ENCODE measurements around the gene SORBS1.

Gene SORBS1

DNA sequence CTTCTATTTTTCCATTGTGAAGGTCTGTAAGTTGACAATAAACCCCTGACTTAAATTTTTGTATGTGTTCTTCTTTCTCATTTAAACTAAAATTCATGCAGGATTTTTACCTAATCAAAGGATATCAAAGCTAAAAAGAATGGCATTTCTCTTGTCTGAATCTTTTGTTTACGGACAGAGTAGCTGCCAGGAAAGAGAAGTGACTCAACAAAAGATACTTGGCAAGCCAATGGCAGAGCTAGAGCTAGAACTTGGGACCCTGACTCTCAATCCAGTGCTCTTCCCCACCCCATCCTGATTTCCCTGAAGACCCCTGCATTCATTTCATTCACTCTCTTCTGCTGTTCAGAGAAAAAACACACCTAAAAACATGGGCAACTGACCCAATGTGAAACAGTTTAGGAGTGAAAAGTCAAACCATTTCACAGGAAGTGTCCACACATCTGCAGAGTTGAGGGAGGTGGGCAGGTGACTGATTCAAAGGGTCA is 230.2 kb downstream of the SORBS1 start:
- DNase-seq (ENCODE audit: extremely low read depth in 1 of 2, low read depth in 1 of 2) = no peak

DNA sequence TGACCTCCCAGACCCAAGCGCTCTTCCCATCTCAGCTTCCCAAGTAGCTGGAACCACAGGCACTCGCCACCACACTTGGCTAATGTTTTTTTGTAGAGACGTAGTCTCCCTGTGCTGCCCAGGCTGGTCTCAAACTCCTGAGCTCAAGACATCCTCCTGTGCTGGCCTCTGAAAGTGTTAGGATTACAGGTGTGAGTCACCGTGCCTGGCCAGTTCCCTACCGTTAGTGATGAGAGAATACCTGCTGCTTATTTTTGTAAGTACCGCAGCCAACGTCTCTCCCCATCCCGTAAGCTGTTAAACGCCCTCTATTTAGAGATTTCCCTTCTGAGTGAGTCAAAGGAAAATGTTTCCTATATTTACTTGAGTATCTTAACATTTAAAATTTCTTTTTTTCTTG is 231.9 kb downstream of the SORBS1 start:
- DNase-seq (ENCODE audit: extremely low read depth in 1 of 2, low read depth in 1 of 2) = no peak

DNA sequence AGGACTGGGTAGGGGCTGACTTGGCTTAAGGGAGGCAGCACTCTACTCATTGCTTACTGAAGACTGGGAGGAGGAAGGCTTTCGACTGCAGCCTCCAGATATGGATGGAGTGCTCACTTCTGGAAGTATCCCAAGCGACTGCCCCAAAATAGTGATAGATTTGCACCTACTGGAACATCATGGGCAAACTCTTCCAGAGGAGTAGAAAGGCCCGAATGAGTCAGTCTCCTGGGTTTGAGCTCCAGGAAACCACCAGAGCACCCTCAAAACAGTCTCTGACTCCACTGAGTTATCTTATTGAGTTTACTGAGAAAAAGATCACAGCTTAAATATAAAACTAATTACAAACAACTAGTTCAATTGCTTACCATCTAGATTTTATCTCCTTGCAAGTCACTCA is 233.2 kb downstream of the SORBS1 start:
- no peak for DNase-seq (ENCODE audit: extremely low read depth in 1 of 2, low read depth in 1 of 2)

DNA sequence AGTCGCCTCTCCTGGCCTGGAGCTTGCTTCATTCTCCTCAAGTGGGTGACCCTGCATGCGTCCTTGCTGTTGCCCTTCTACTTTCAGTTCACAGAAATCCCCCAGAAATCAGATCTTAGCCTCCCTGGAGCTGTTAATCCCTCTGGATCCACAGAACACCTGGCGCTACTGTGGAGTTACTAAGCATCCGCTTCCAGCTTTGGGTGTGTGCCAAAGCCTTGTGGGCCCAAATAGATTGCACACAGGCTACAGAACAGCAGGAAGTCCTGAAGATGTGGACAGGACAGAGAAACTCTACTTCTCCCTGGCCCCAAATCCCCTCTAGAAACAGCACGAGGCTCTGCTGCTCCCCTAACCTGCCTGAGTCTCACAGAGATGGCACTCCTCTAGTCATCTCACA is 233.8 kb downstream of the SORBS1 start:
- no peak for DNase-seq (ENCODE audit: extremely low read depth in 1 of 2, low read depth in 1 of 2)

DNA sequence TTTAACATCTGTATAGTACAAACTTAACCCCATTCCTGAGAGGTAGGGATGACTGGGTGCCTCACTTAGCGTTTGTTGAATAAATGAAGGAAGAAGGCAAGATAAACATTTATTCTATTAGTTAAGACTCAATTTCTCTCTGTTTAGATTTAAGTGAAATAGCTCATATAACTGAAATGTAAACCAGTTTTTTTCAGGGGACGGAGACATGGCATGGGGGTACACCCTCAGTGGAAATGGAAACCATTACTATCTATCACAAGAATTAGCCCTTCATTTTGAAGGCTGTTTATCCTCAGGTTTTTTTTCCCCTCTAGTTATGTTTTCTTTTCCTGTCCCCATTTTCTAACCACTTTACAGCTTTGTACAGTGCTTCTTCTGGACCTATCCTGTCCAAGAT is 234.8 kb downstream of the SORBS1 start:
- DNase-seq (ENCODE audit: extremely low read depth in 1 of 2, low read depth in 1 of 2) = no peak

DNA sequence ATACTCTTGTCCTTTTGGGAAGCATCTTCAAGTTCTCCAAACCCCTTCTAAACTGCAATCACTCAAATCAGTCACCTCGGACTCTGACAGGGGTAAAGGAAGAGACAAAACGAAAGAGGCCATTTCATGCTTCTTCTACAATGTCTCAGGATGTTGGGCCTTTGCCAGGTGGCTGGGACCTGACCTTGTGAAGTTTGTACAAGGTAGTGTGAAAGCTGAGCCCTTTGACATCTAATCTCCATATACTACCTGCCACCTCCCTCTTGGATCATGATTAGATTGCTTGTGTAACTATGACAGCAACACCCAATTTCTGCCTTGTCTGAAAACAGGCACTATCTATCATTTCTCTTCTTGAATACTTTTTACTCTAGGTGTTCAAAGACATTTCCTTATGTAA is 235.3 kb downstream of the SORBS1 start:
- DNase-seq (ENCODE audit: extremely low read depth in 1 of 2, low read depth in 1 of 2) = no peak

DNA sequence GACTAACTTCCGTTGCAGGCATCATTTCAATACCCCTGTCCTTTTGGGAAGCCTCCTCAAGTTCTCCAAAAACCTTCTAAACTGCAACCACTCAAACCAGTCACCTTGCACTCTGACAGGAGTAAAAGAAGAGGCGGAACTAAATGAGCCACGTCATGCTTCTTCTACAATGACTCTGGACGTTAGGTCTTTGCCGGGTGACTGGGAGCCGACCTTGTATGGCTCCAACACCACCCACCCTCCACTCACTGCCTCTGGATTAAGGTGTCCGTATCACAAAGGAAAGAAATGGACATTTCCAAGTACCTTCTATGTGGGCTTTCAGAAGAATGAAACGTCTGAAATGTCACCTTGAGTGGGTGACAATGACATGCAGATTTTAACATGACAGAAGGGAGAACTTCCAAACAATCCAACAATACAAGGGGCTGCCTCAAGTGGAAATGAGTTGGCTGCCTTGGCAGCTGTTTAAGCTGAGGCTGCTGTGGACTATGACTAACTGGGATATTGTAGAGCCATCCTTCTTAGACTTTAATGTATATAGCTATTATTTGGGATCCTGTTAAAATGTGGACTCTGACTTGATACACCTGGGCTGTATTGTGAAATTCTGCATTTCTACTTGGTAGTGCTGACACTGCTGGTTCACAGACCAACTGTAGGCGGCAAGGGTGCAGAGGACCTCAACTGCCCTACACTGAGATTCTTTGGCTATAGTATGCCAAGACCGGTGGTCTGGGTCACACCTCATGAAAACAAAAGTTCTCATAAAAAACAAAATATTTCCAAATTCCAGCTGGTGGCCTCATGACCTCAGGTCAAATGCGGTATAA is 236.5 kb downstream of the SORBS1 start:
- DNase-seq (ENCODE audit: extremely low read depth in 1 of 2, low read depth in 1 of 2) = no peak

DNA sequence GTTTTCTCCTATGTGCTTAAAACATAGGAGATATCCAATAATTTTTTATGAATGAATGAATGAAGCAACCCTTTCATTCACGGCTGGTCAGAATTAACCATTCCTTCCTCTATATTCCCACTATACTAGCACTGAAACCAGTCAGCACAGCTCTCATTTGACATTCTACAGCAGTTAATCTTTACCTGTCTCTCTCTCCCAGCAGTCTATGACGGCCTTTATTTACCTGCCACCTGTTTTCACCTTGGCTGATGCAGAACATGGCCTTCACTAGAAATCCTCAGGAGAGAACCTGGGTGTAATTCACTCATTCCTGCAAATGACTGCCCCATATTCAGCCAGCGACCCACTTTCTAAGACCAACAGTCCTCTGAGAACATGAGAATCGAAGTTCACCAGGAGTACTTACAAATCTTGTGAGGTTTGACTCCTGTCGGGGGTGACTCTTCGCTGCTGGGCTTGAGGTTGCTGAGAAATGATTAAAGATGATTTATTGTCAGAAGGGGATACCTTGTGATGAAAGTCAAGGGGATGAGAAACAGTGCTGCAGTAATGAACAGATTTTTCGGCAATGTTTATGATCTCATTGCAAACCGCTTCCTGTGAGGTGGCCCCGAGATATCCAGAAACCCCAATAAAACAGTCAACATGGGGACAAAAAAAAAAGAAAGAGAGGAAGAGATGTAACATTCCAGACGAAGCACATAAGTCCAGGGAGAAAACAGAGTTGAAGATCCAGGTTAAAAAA is 239.4 kb downstream of the SORBS1 start:
- no peak for DNase-seq (ENCODE audit: extremely low read depth in 1 of 2, low read depth in 1 of 2)

DNA sequence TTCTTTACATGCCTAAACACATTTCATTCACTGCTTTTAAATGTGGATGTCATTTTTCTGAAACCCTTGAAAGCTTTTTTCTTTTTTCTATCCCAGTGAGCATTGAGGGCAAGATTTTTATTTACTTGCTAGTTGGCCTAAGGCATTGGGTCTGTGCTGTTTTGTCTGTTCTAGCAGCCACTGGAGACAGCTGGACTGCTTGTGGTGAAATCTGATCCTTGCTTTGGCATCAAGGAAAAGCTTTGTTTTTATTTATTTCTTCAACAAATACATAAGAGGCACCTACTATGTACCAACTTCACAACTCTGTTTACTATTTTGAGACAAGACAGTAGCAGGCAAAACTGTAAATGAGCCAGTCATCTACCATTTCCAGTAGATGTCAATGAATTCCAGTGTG is 241.9 kb downstream of the SORBS1 start:
- no peak for DNase-seq (ENCODE audit: extremely low read depth in 1 of 2, low read depth in 1 of 2)

DNA sequence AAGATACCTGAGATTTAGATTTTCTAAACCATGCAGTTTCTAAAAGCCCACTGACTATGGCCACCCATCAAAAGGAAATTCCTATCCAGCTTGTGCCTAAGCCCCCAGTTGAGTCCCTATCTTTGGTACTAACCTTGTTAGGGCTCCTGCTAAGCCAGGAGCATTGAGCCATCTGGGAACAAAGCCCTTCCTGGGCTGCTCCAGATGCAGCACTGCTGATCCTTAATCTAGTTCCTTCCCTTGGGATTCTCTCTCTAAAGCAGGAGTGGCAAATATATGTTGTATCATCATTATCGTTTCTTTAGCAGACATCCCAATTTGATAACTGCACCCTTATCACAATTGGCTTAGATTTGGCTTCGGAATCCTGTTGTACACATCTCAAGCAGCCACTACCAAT is 245.7 kb downstream of the SORBS1 start:
- no peak for DNase-seq (ENCODE audit: extremely low read depth in 1 of 2, low read depth in 1 of 2)

DNA sequence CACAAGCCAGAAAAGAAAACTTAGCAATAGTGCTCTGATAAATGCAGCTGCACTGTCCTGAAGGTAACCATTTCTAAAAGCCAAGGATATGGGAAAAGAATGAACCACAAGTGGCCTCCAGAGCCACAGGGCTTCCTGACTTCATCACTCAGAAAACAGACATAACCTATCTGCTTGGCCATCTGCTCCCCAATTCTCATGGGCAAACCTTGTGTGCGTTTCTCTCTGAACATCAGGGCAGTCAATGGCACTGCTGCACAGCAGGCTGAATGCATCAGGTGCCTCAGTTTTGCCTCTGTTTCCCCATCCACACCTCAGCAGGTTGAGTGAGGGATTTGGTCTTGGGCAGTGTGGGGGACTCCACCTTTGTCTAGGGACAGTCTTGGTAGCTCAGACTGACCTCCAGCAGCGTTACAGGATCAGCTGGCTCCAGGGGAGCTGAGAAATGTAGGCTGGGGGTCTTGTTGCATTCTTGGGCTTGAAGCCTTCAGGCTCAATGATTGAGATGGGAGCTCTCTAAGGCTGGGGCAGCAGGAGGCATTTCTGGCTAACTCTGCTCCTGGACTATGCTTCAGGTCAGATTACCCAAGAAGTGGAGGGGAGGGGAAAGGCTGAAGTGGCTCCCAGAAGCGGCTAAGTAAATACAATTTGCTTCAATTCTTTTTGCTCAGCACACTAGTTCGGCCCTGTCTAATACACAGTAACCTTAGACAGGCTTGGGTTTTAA is 246.8 kb downstream of the SORBS1 start:
- DNase-seq (ENCODE audit: extremely low read depth in 1 of 2, low read depth in 1 of 2) = no peak

DNA sequence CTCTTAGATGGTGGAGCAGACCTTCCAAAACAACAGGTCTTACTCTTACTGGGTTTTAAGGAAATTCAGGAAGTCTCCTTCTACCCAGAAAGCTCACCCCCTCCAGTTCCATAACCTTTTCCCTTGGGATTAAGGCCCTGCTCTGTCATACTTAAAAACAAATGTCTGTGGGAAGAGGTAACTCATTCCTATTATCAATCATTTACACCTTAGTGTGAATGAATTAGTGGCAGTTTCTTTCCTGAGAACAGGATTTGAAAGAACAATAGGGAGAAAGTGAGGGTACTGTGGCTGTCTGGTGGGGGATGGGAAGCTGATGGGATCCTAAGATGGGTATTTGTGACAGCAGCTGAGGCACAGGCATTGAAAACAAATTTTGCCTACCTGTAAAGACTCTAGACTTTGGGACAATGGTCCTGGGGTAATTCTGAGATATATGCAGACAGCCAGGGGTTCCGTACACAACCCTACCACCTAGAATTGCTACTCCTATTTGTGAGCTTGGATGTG is 248.1 kb downstream of the SORBS1 start:
- DNase-seq (ENCODE audit: extremely low read depth in 1 of 2, low read depth in 1 of 2) = no peak

DNA sequence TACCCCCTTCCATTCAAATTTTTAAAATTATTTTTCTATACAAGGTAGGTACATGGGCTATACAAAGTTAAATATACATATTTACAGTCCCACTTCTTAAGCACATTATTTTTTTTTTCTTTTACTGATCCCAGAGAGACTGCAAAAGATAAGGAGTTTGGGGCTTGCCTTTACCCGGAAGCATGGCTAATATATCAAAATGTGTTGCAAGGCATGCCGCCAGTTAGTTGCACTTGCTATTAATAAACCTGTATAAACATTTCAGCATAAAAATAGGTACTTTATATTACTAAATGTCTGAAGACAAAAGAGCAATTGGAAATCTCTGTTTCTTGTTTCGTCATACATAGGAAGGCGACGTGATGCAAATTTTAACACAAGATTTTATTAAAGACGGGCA is 248.9 kb downstream of the SORBS1 start:
- DNase-seq (ENCODE audit: extremely low read depth in 1 of 2, low read depth in 1 of 2) = no peak

DNA sequence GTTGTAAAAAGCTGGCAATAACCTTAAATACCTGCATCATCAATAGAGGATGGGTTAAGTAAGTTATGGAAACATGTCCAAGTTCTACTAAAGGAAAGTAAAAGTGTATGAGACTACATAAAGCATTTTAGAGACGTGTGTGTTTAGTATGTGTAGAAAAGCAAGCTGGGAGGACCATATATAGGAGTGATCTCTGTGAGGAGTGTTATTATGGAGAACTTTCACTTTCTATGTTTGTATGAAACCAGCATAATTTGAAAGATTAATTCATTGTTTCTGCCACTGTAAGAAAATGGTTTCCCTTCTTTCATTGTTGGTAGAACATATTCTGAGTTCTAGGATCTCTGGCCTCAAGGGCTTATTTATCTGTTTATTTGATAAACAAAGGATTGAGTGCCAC is 251.2 kb downstream of the SORBS1 start:
- DNase-seq (ENCODE audit: extremely low read depth in 1 of 2, low read depth in 1 of 2) = no peak

DNA sequence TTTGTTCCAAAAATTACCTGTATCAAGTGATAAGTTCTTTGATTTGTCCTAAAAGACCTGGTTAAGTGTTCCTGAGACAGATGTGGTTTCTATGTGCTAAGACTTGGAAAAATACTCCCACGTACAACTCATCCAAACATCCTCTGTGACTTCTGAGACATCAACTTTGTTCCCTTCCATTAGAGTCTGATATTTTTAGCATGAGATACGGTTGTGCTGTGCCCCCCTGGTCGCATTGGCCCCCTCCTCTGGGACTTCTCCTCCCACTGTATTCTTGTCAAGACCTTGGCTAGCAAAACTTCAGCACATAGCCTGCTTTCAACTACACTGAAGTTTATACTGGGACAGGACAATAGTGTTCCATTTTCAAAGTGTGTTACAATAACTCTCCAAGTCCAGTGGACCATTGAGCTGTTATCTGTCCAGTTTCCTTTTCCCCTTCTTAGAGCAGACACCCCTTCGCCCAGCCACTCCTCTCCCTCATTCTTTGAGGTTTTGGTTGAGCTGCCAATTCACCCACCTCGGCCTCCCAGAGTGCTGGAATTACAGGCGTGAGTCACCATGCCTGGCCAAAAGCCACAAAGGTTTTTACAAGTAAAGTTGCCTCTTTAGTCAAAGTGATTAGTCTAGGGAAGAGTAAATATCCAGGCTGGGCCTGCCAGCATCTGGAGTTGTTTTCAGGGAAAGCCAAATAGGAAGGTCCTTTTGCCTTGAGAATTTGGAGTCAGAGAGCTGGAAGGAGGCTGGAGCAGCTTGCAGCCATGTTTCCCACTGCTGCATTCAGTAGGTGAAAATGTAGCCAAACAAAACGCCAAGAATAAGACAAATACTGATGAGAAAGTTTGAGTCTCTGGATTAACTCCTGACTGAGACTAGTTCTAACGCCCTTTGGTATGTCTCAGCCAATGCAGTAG is 252.5 kb downstream of the SORBS1 start:
- DNase-seq (ENCODE audit: extremely low read depth in 1 of 2, low read depth in 1 of 2) = no peak

DNA sequence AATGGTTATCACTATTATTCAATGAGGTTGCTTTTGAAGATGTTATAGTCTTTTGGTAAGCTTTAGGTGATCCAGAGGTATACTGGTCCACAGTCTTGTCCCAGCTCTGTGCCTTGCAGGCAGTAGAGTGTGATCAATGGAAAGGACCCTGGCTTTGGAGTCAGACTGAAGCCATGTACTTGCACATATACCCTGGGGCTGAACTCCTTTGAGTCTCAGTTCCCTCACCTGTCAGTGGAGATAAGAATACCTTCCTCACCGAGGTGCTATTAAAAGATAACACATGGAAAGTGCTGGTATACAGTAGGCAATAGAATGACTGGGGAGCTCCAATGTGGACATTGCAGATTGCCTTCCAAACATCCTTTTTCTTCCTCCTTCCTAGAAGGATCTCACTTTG is 254.3 kb downstream of the SORBS1 start:
- DNase-seq (ENCODE audit: extremely low read depth in 1 of 2, low read depth in 1 of 2) = no peak

DNA sequence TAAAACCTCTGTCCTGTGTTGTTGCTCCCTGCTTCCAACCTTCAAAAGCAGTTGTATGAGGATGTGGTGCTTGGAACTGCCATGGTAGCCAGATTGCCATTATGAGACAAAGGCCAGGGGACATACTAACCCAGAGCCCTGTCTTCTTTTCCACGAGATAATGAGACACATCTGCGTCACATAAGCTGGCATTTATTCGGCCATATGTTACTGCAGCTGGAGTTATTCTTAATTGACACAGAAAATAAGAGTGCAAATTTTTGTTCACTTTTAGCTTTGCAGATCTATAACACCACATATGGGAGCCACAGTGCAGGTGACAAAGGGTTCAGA is 254.9 kb downstream of the SORBS1 start:
- no peak for DNase-seq (ENCODE audit: extremely low read depth in 1 of 2, low read depth in 1 of 2)

DNA sequence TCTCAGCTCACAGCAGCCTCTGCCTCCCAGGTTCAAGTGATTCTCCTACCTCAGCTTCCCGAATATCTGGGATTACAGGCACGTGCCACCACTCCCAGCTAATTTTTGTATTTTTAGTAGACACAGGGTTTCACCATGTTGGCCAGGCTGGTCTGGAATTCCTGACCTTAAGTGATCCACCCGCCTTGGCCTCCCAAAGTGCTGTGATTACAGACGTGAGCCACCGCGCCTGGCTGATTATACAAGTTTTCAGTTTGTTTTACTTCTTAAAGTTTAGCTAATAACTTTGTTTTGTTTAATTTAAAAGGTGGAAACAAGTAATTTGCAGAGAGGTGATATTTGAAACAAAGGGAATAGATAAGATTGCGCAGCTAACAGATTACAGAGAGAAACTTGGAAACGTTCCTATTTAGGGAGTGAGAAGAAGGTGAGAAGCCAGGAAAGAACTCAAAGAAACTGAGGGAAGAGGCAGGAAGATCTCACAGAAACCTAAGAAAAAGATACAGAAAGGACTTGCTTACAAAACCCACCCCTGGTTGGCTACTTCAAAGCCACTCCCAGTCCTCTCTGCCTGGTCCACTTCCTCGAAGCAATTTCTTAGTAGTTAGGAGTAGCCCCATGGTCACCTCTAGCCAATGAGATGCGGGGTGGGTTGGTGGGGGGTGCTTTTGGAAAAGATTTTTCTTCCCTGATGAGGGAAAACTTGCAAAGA is 255.4 kb downstream of the SORBS1 start:
- no peak for DNase-seq (ENCODE audit: extremely low read depth in 1 of 2, low read depth in 1 of 2)

DNA sequence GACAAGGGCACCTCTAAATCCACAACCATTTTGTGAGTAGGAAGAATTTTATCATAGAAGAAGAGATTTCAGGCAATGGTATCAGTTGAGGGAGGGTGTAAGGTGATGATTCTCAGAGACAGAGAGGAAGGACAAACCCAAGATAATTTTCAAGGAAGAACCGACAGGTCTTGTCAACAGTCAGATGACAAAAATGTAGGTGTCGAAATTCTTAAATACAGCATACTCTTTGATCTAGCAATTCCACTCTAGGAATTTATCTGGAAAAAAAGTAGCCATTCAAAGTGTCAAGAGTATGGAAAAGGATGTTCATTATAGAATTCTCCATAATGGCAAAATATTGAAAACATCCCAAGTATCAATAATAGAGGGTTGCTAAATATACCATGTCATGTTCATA is 256.2 kb downstream of the SORBS1 start:
- DNase-seq (ENCODE audit: extremely low read depth in 1 of 2, low read depth in 1 of 2) = no peak

DNA sequence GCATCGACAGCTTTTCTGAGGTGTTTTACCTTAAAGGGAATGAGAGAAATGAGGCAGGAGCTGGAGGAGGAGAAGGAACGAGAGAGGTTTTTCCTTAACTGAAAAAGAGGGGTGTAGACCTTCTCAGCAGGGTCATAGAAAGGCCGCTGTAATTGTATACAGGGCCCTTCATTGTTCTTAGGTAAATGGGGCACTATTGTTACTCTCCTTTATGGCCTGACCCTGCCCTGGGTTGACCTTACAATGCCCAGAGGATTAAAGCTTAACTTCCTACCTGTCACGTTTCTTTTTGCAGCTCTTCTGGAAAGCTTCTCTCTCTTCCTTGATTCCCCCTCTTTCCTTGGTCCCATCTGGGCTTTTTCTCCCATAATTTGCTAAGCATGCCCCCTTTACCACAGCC is 256.7 kb downstream of the SORBS1 start:
- no peak for DNase-seq (ENCODE audit: extremely low read depth in 1 of 2, low read depth in 1 of 2)

Measured in activated CD8-positive, alpha-beta memory T cell treated with anti-CD3 and anti-CD28 coated beads for 1 hour (primary cell).